Measurements from ENCODE around the gene PPIAL4G.
"Not testable (repeated sequence)": the region's sequence is repeated elsewhere in the genome, so short reads cannot be mapped to it uniquely, and the experiment has no call there.

The PPIAL4G gene

GRCh38 chr1:148483029-148483428 lies at the start of gene PPIAL4G:
TSS of gene PPIAL4G (minus strand) at chr1:148483302. CDS start at chr1:148483252, 50 bp downstream.
- DNase-seq (ENCODE audit: low spot score): not testable (repeated sequence)

GRCh38 chr1:148532158-148532557 lies 49.1 kb upstream of the PPIAL4G start:
- not testable (repeated sequence) for DNase-seq (ENCODE audit: low spot score)

- peak; percentile 77 for DNase-seq (ENCODE audit: low spot score)
Measured at GRCh38 chr1:148529101-148529567, 46.0 kb upstream of the PPIAL4G start.

GRCh38 chr1:148528591-148528990 lies 45.5 kb upstream of the PPIAL4G start:
- DNase-seq (ENCODE audit: low spot score): not testable (repeated sequence)

- not testable (repeated sequence) for DNase-seq (ENCODE audit: low spot score)
Measured at GRCh38 chr1:148526587-148526986, 43.5 kb upstream of the PPIAL4G start.

GRCh38 chr1:148523205-148524144 lies 40.4 kb upstream of the PPIAL4G start:
- DNase-seq (ENCODE audit: low spot score): not testable (repeated sequence)

GRCh38 chr1:148522561-148523204 lies 39.6 kb upstream of the PPIAL4G start:
- DNase-seq (ENCODE audit: low spot score): peak; percentile 98

GRCh38 chr1:148522072-148522471 lies 39.0 kb upstream of the PPIAL4G start:
- DNase-seq (ENCODE audit: low spot score): peak; percentile 91

- DNase-seq (ENCODE audit: low spot score): not testable (repeated sequence)
Measured at GRCh38 chr1:148514310-148514709, 31.2 kb upstream of the PPIAL4G start.

- DNase-seq (ENCODE audit: low spot score): peak; percentile 84
Measured at GRCh38 chr1:148512571-148513184, 29.6 kb upstream of the PPIAL4G start.

GRCh38 chr1:148493933-148494332 lies 10.8 kb upstream of the PPIAL4G start:
- DNase-seq (ENCODE audit: low spot score): not testable (repeated sequence)

- DNase-seq (ENCODE audit: low spot score): peak; percentile 59
Measured at GRCh38 chr1:148481134-148481533, 2.0 kb downstream of the PPIAL4G start.

GRCh38 chr1:148459694-148460093 lies 23.4 kb downstream of the PPIAL4G start:
- DNase-seq (ENCODE audit: low spot score): not testable (repeated sequence)

GRCh38 chr1:148458901-148459581 lies 24.1 kb downstream of the PPIAL4G start:
- peak; percentile 17 for DNase-seq (ENCODE audit: low spot score)

GRCh38 chr1:148458398-148458797 lies 24.7 kb downstream of the PPIAL4G start:
- DNase-seq (ENCODE audit: low spot score): peak; percentile 33

- not testable (repeated sequence) for DNase-seq (ENCODE audit: low spot score)
Measured at GRCh38 chr1:148452845-148453244, 30.3 kb downstream of the PPIAL4G start.

GRCh38 chr1:148439654-148440325 lies 43.3 kb downstream of the PPIAL4G start:
- DNase-seq (ENCODE audit: low spot score): not testable (repeated sequence)

- DNase-seq (ENCODE audit: low spot score): no peak
Measured at GRCh38 chr1:148435406-148435805, 47.7 kb downstream of the PPIAL4G start.

- no peak for DNase-seq (ENCODE audit: low spot score)
Measured at GRCh38 chr1:148434832-148435231, 48.3 kb downstream of the PPIAL4G start.

GRCh38 chr1:148432916-148433317 lies 50.2 kb downstream of the PPIAL4G start:
- not testable (repeated sequence) for DNase-seq (ENCODE audit: low spot score)

Data from activated CD4-positive, alpha-beta T cell treated with anti-CD3 and anti-CD28 coated beads, Interleukin-2, Interleukin-4, amounts not matched to agents 100 ng/mL and 50 ng/mL, durations not matched to agents 16 hours and 8 hours (primary cell).